GM21528 (cell line): ENCODE data around the gene SLC2A9.

Experiments used
- ATAC-seq: cut with Tn5 transposase; IDR thresholded peaks from one replicate; pipeline ENCODE4 v1.9.1; 2021; ENCODE audit warnings: mild to moderate bottlenecking, moderate library complexity; ENCODE audit not compliant: unreplicated experiment, low FRiP score

The SLC2A9 gene

DNA sequence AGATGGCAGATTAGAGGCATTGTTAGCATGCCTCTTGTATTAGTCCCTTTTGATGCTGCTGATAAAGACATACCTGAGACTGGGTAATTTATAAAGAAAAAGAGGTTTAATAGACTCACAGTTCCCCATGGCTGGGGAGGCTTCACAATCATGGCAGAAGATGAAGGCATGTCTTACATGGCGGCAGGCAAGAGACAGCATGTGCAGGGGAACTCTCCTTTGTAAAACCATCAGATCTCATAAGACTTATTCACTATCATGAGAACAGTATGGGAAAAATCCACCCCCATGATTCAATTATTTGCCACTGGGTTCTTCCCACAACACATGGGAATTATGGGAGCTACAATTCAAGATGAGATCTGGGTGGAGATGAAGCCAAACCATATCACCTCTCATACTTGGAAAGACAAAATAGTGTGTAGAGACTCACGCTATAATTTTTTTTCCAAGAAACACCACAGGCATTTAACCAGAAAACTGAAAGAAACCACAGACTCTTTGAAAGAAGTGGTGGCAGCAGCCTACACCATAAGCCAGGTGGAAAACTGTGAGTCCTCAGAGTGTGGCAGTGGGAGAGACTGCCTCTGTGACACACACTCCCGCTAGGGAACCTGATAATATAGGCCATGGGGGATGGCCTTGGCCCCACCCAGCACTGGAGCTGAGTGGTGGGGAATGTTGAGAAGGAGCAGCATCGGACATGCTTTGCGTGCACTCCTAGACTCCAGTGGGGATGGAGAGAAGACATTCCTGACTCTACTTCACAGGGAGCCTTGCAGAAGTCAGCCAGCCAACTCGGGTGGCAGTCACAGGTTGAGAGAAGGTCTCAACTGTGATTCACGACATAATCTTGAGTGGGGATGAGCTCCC is 51.5 kb downstream of the SLC2A9 start:
- ATAC-seq = peak; percentile 13

- ATAC-seq = no peak
These were observed 52.8 kb downstream of the SLC2A9 start for GRCh38 chr4:9968472-9968871.

DNA sequence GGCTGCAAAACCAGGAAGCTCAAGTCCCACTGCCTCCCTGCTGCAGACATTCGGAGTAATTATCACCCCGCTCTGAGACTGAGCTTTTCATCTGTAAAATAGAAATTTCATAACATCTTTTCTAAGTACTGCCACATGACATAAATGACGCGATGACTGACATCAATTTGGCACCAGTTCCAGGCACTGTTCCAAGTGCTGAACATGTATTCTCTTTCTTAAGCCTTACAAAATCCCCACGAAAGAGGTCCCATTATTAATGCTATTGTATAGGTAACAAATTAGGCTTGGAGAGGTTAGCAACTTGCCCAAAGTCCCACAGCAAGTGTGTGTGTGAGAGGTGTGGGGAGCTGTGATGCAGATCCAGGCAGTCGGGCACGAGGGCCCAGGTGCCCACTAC is 56.4 kb downstream of the SLC2A9 start:
- ATAC-seq = no peak

- no peak for ATAC-seq
These were observed 58.0 kb downstream of the SLC2A9 start for GRCh38 chr4:9963328-9963727.

DNA sequence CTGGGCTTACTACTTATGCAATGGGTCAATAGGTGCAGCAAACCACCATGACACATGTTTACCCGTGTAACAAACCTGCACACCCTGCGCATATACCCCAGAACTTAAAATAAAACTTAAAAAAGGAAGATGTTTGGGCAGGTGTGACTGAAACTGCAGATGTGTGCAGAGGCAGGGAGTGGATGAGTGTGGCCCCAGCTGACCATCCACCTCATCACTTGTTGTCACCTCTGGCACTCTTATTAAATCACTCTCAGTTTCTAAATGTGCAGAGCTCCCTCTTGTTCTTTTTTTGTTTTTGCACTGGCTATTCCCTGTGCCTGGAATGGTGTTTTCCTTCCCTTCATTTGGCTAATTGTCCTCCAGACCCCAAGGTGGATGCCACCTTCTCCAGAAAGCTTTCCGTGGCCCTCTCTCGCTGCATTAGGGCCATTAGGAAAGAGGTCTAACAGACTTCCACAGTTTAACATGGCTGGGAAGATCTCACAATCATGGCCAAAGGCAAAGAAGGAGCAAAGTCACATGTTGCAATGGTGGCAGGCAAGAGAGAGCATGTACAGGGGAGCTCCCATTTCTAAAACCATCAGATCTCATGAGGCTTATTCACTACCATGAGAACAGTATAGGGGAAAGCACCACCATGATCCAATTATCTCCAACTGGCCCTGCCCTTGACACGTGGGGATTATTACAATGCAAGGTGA is 58.5 kb downstream of the SLC2A9 start:
- ATAC-seq = no peak

DNA sequence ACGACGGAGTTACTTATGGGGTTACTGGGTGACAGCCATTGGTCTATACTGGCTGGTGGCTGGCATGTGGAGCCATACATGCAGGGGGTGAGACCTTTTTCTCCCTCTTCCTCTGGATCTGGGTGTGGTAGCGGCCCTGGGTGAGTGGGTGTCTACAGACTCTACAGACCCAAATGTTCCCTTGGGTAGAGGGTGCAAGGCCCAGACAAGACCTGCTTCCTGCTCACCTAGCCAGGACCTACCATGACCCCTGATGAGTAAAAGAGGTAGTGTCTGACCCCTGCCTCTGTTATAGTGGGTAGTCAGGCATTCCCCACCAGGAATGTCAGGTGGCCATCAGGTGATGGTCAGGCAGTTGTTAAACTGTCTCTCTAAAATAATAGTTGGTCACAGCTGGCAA is 66.8 kb downstream of the SLC2A9 start:
- ATAC-seq = no peak

GRCh38 chr4:9953089-9953488 is 68.2 kb downstream of the SLC2A9 start:
- no peak for ATAC-seq

DNA sequence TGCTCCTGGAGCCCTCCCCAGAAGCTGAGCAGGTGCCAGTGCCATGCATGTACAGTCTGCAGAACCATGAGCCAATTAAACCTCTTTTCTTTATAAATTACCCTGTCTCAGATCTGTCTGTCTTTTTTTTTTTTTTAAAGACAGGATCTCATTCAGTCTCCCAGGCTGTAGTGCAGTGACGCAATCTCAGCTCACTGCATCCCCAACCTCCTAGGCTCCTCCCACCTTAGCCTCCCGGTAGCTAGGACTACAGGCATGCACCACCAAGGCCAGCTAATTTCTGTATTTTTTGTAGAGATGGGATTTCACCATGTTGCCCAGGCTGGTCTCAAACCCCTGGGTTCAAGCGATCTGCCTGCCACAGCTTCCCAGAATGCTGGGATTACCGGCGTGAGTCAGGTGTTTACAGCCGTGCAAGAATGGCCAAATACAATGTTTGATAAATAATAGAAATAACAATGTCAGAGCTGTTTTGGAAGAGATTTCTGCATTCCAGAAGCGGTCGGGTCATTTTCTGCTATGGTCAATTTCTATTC is 68.8 kb downstream of the SLC2A9 start:
- no peak for ATAC-seq

DNA sequence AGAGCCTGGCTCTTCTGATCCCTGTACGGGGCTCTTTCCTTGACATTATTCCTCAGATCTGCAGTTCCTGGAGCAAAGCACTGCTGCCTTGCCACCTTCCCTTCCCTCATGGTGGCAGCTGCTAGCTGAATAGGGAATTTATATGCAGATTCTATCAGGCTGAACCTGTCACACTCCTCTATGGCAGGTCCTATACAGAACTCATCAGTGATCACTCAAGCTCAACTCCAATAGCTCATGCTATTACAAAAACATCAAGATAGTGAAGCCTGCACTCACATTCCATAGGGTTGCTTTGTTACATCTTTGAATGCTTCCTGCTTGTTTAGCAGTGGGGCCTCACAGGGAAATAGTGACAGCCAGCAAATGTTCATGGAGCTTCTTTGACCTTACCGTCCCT is 71.7 kb downstream of the SLC2A9 start:
- no peak for ATAC-seq

- no peak for ATAC-seq
These were observed 73.9 kb downstream of the SLC2A9 start for GRCh38 chr4:9947168-9948062.

DNA sequence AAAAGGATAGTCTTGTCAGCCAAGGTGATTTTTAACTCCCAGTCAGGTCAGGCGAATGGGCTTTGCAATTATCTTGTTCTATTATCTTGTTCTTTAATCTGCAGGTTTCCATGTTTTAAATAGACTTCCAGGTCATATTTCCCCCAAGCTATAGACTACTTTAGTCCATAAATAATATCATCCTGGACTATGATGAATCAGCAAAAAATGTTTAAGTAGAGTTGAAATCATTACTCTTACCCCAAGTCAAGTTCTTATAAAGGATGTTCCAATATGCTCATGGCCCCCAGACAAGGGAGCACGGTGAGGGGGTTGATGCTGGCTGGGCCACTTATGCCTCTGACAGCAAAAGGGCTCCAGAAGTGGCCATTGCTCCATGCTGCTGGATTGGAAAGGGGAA is 75.1 kb downstream of the SLC2A9 start:
- ATAC-seq = no peak

GRCh38 chr4:9944431-9945425 is 76.6 kb downstream of the SLC2A9 start:
- ATAC-seq = no peak

- ATAC-seq = no peak
These were observed 77.5 kb downstream of the SLC2A9 start for GRCh38 chr4:9943761-9944160.

- no peak for ATAC-seq
These were observed 78.2 kb downstream of the SLC2A9 start for GRCh38 chr4:9942921-9943600.

DNA sequence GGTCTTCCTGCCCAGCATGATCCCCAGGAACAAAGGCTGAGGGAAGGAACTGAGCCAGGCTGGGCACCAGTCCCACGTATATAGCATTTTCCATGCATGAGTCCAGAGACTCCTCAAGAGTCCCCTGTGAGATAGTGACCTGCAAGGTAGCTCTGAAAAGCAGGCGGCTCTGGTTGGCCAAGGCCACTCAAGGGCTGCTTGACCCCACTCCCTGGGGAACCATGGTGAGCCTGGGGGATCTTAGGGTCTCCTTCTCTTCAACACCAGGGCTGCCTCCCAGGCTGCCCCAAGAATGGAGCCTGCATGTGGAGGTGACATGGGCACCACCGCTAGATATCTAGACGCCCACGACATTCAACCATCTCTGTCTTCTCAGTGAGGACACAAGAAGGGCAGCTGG is 79.2 kb downstream of the SLC2A9 start:
- ATAC-seq = no peak

DNA sequence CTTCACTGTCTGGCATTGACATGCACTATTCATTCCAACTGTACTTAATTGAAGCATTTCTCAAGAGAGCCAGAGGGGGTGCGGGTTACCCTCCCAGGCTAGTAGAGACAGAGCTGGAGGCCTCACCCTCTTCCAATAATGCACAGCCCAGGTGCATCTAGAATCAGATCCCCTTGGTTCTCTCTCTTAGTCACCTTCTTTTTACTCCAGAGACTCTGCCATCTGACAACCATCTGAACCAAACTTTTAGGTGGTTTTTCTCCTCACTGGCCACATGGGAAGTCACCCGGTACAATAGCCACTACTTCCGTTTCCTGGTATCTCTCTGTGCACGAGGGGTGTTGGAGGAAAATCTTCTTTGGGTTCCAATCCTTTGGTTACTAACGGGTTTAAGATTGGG is 81.3 kb downstream of the SLC2A9 start:
- no peak for ATAC-seq

DNA sequence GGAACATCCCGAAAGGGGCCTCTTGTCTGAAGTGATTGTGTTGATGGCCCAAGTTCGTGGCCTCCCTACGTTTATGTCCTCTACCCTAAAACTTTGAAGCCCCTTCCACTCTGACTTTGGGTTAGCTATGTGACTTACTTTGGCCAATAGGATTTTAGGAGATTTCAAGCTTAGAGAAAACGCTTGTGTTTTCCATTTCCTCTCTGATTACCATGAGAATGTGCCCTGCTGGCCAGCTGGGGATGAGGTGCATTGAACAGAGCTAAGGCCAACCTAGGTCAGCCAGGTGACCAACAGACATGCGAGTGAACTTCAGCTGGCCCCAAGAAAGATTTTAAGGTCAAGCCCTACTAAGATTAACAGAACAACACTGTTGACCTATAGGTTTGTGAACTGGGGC is 82.4 kb downstream of the SLC2A9 start:
- ATAC-seq = no peak

DNA sequence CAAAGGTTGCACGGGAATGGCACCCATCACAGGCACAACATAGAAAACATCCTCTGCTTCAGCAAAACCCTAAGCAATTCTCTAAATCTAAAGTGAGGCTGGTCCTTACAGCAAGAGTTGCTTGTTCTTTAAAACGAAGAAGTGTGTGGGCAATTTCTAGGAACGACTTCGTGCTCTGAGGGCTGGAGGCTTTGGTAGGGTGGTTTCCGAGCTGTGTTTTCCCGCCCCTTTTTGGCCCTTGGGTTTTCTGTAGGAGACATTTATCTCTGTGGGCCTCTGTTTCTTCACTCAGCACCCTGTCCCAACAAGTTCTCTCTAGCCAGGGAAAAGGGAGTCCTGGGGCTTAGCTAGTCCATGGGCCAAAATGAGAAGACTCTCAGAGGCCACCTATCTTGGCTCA is 84.2 kb downstream of the SLC2A9 start:
- ATAC-seq = no peak

- ATAC-seq = no peak
These were observed 85.1 kb downstream of the SLC2A9 start for GRCh38 chr4:9936129-9936644.
